Endothelial cell of umbilical vein (primary cell): ENCODE data around the gene SLC35B2. TPM values are rescaled to one million over a fixed set of nuclear protein-coding genes. Genes with fewer than 3 reads are reported as not detected.

ENCODE experiments used
- BruUV-seq: library from RNA; stranded (reverse); fragments of 400-500 nt; replicated peaks from 2 replicates; lab custom pipeline; 2021; lab: Mats Ljungman, UMichigan
- CTCF ChIA-PET: fragments of 300-600, 350-600 bp; sonication (Branson Sonifier 250); formaldehyde crosslinking; loops from one replicate; lab custom pipeline; 2021; ENCODE audit warnings: antibody characterized with exemption, inconsistent platforms; lab: Charles Lee
- POLR2A ChIA-PET: fragments of 300-600, 350-600 bp; sonication (Branson Sonifier 250); formaldehyde crosslinking; loops from one replicate; lab custom pipeline; 2021; ENCODE audit warnings: antibody characterized with exemption, inconsistent platforms; lab: Charles Lee
- DNase-seq: peaks from one replicate; pipeline ENCODE4 v3.0.0-alpha.2; 2011; ENCODE audit warnings: low read depth, low spot score
- FAIRE-seq: peaks from 2 replicates; lab custom pipeline; 2011; peaks lifted over from hg19 to GRCh38; lab: Jason Lieb, UNC
- H2AFZ ChIP-seq: 2 replicates; pipeline ENCODE4 v1.6.0; 2012; ENCODE audit warnings: low read depth, low read length, control low read depth, inconsistent platforms
- H3K27ac ChIP-seq: 2 replicates; pipeline ENCODE4 v1.5.1; 2011; ENCODE audit warnings: low read depth, mild to moderate bottlenecking, control low read depth, low read length, moderate library complexity; ENCODE audit not compliant: insufficient read depth
- H3K27me3 ChIP-seq, 2 experiments: 2 replicates each; pipeline versions ENCODE4 v1.6.0 to v1.6.1; 2011; ENCODE audit warnings: low read length in 2 of 2, mixed read lengths in 1 of 2; ENCODE audit not compliant: control insufficient read depth in 2 of 2, insufficient read depth in 2 of 2
- H3K36me3 ChIP-seq, 2 experiments: 2 replicates in 1 of 2; 3 replicates in 1 of 2; pipeline ENCODE4 v1.5.1; 2011; ENCODE audit warnings: low read length in 2 of 2, mild to moderate bottlenecking in 1 of 2, moderate library complexity in 1 of 2; ENCODE audit not compliant: control insufficient read depth in 2 of 2, insufficient read depth in 2 of 2; ENCODE audit errors: extremely low read depth in 1 of 2
- H3K4me1 ChIP-seq: 3 replicates; pipeline ENCODE4 v1.5.1; 2011; ENCODE audit warnings: mild to moderate bottlenecking, low read length; ENCODE audit not compliant: control insufficient read depth, insufficient read depth; ENCODE audit errors: extremely low read depth
- H3K4me2 ChIP-seq: 2 replicates; pipeline ENCODE4 v1.6.1; 2011; ENCODE audit warnings: low read length, control low read depth, mixed read lengths; ENCODE audit not compliant: insufficient read depth
- H3K4me3 ChIP-seq, 3 experiments: fragments of 200-600 bp in 1 of 3; sonication (generic), shearing (Covaris generic) in 1 of 3; replicated peaks in 1 of 3; 2 replicates each; pipeline ENCODE4 v1.5.1; 2011 to 2016; ENCODE audit warnings: control low read depth in 3 of 3, low read length in 3 of 3, mild to moderate bottlenecking in 2 of 3, inconsistent platforms in 1 of 3, low read depth in 1 of 3, moderate library complexity in 1 of 3; ENCODE audit not compliant: insufficient read depth in 1 of 3
- H3K79me2 ChIP-seq: 2 replicates; pipeline ENCODE4 v1.6.0; 2012; ENCODE audit warnings: low read length, inconsistent platforms; ENCODE audit not compliant: control insufficient read depth, insufficient read depth
- H3K9ac ChIP-seq: replicated peaks from 2 replicates; pipeline ENCODE3; 2011; ENCODE audit warnings: low read length, control low read depth; ENCODE audit not compliant: insufficient read depth; ENCODE audit errors: extremely low read depth
- H3K9me1 ChIP-seq: replicated peaks from 3 replicates; pipeline ENCODE4 v1.6.0; 2011; ENCODE audit warnings: mild to moderate bottlenecking, low read length; ENCODE audit not compliant: control insufficient read depth, insufficient read depth; ENCODE audit errors: extremely low read depth
- H3K9me3 ChIP-seq: replicated peaks from 2 replicates; pipeline ENCODE4 v1.5.1; 2012; ENCODE audit warnings: low read length, inconsistent platforms; ENCODE audit not compliant: control insufficient read depth, insufficient read depth
- H4K20me1 ChIP-seq: replicated peaks from 2 replicates; pipeline ENCODE3; 2011; ENCODE audit warnings: mild to moderate bottlenecking, low read length; ENCODE audit not compliant: control insufficient read depth, insufficient read depth; ENCODE audit errors: extremely low read depth
- CTCF ChIP-seq, 2 donors: IDR thresholded peaks; 1 replicate in 1 of 2; 2 replicates in 1 of 2; pipeline ENCODE4 v1.5.1; 2011; ENCODE audit warnings: low read length in 2 of 2, mild to moderate bottlenecking in 2 of 2, moderate library complexity in 2 of 2, control low read depth in 1 of 2, inconsistent platforms in 1 of 2, low read depth in 1 of 2; ENCODE audit not compliant: insufficient read depth in 1 of 2; ENCODE audit errors: extremely low read depth in 1 of 2
- FOS ChIP-seq: IDR thresholded peaks from 2 replicates; pipeline ENCODE4 v1.6.1; 2011; ENCODE audit warnings: mild to moderate bottlenecking, low read length, moderate library complexity, borderline replicate concordance; ENCODE audit not compliant: insufficient read depth
- MAX ChIP-seq: IDR thresholded peaks from 2 replicates; pipeline ENCODE4 v1.6.1; 2011; ENCODE audit not compliant: insufficient read depth, insufficient read length
- POLR2AphosphoS5 ChIP-seq: IDR thresholded peaks from 2 replicates; pipeline ENCODE4 v1.6.1; 2012; ENCODE audit warnings: low read depth, mild to moderate bottlenecking, control low read depth, low read length, moderate library complexity; ENCODE audit not compliant: insufficient read depth
- dilution Hi-C: fragments of 300-500 bp; cut with MboI; formaldehyde crosslinking; loops from one replicate; pipeline ENCODE4 v1.15.0; 2019; ENCODE audit warnings: low sequenced_read_pairs; ENCODE audit not compliant: extremely low pct_ligation_motif_present
- intact Hi-C: fragments of 100-400 bp; cut with micrococcal nuclease; formaldehyde crosslinking; loops from one replicate; pipeline ENCODE4 v1.10.0; 2022
- polyA plus RNA-seq, 4 experiments: library from polyadenylated mRNA; depleted of rRNA in 3 of 4; stranded (reverse) in 3 of 4; unstranded in 1 of 4; fragments of >200 nt; gene quantifications; 2 replicates each; pipeline versions ENCODE4 v1.2.1 to v1.2.3, GENCODE V29; 2011 to 2012; ENCODE audit warnings: missing spikeins in 1 of 4
- total RNA-seq: library from RNA; stranded (reverse); gene quantifications from 2 replicates; pipeline ENCODE4 v1.2.3, GENCODE V29; 2021

SLC35B2 gene
- total and polyA plus RNA-seq, 2 donors (not counting 3 experiments of a cell fraction or from before 2014, with no cell fraction given) = 53.4 to 112 TPM

- Histone ChIP-seq H3K4me1 (peaks cover 41% of the 10 kb centered on the region), H3K4me3 (no peak overlapping the region), H3K27ac (no peak overlapping the region), H3K9me1 (no peaks in the 10 kb centered on the region), H4K20me1 (no peaks in the 10 kb centered on the region), H2AFZ (no peak overlapping the region), H3K27me3 (no peaks in the 10 kb centered on the region), H3K4me2 (no peak overlapping the region), H3K9me3 (no peaks in the 10 kb centered on the region), H3K79me2 (peaks cover 1% of the 10 kb centered on the region), H3K36me3 (peaks cover 16 to 31% of the 10 kb centered on the region in 2 experiments), H3K9ac (no peak overlapping the region)
- no peak for FAIRE-seq
- TF ChIP-seq MAX (no peak), POLR2AphosphoS5 (no peak)
- intact Hi-C loops = no loop called here
- ChIA-PET CTCF (interaction anchor here (0.9 to 7.2 kb wide), 9 partner anchors 10 to 139 kb away, joined by 3 to 148 read pairs (median 6); partner anchors contain the start of gene SLC29A1), POLR2A (interaction anchor here (1.1 to 1.5 kb wide), 2 partner anchors 11 kb away, joined by 4 read pairs; partner anchors contain the start of gene HSP90AB1)
- dilution Hi-C loops = loop anchor here (10.0 kb wide), 1 partner anchor 130 kb away; no protein-coding TSS in a partner anchor
- BruUV-seq = no TSS peak
- DNase-seq = no peak
Measured at GRCh38 chr6:44235269-44235668, 22.1 kb downstream of the SLC35B2 start.

- dilution Hi-C loops (loop anchor here (10.0 kb wide), 1 partner anchor 130 kb away; no protein-coding TSS in a partner anchor), intact Hi-C loops (loop anchor here (1.0 kb wide), 3 partner anchors 13 to 138 kb away; no protein-coding TSS in a partner anchor)
- Histone ChIP-seq H3K9ac (no peak overlapping the region), H3K4me1 (peaks cover 41% of the 10 kb centered on the region), H3K27ac (no peak overlapping the region), H3K9me3 (no peaks in the 10 kb centered on the region), H2AFZ (no peak overlapping the region), H3K27me3 (no peaks in the 10 kb centered on the region), H3K36me3 (peaks cover 16 to 39% of the 10 kb centered on the region in 2 experiments), H3K4me2 (no peak overlapping the region), H3K4me3 (no peak overlapping the region), H3K9me1 (no peaks in the 10 kb centered on the region), H4K20me1 (no peaks in the 10 kb centered on the region), H3K79me2 (peaks cover 9% of the 10 kb centered on the region)
- peak; percentile 17 for TF ChIP-seq POLR2AphosphoS5
- peak; percentile 73 to 86 for TF ChIP-seq CTCF (IDR thresholded peaks at IDR 0.05; ENCODE audit: extremely low read depth in 1 of 2, insufficient read depth in 1 of 2, low read depth in 1 of 2, low read length in 2 of 2)
- TF ChIP-seq FOS = no peak
- BruUV-seq = no TSS peak
- ChIA-PET CTCF (interaction anchor here (0.7 to 7.2 kb wide), 15 partner anchors 11 to 139 kb away, joined by 3 to 148 read pairs (median 6); partner anchors contain the start of gene SLC29A1), POLR2A (interaction anchor here (0.7 to 1.5 kb wide), 2 partner anchors 10 to 19 kb away, joined by 3 to 4 read pairs; no protein-coding TSS in a partner anchor)
- DNase-seq (peak; percentile 69), FAIRE-seq (peak; percentile 67)
Measured at GRCh38 chr6:44234101-44235025, 23.0 kb downstream of the SLC35B2 start.
